GM12878 (cell line): ENCODE data around the gene CCDC198. TPM values are rescaled to one million over a fixed set of nuclear protein-coding genes. Genes with fewer than 3 reads are reported as not detected.

Experiments used
- ATAC-seq: fragments of 200-7000 bp; cut with Tn5 transposase; 3 replicates; pipeline ENCODE4 v1.9.1; 2020; ENCODE audit warnings: mild to moderate bottlenecking, moderate library complexity
- BruUV-seq: library from RNA; stranded (reverse); fragments of 400-500 nt; replicated peaks from 2 replicates; lab custom pipeline; 2021; lab: Mats Ljungman, UMichigan
- CTCF ChIA-PET: fragments of 300-600 bp; sonication (Branson Sonifier 250); formaldehyde crosslinking; extraction: SDS; loops from one replicate; lab custom pipeline; 2021; ENCODE audit warnings: inconsistent platforms; lab: Yijun Ruan, JAX
- POLR2A ChIA-PET: fragments of 350-600 bp; formaldehyde crosslinking; extraction: SDS; loops from one replicate; lab custom pipeline; 2021; ENCODE audit warnings: inconsistent platforms; lab: Charles Lee
- RAD21 ChIA-PET: fragments of 300-600 bp; sonication (Branson Sonifier 250); formaldehyde crosslinking; loops from one replicate; lab custom pipeline; 2023; ENCODE audit warnings: antibody characterized with exemption; ENCODE audit not compliant: unreplicated experiment; lab: Charles Lee
- SMC1A ChIA-PET: fragments of 300-600 bp; sonication (Branson Sonifier 250); formaldehyde crosslinking; loops from one replicate; lab custom pipeline; 2023; ENCODE audit not compliant: unreplicated experiment, uncharacterized antibody; lab: Charles Lee
- DNase-seq: peaks from one replicate; pipeline ENCODE4 v3.0.0-alpha.2; 2011; ENCODE audit warnings: low read depth, low spot score
- FAIRE-seq: peaks from 3 replicates; lab custom pipeline; 2011; peaks lifted over from hg19 to GRCh38; lab: Jason Lieb, UNC
- H2AFZ ChIP-seq: 2 replicates; pipeline ENCODE4 v1.6.0; 2011; ENCODE audit warnings: low read depth, low read length, control low read depth; ENCODE audit not compliant: control insufficient read depth
- H3K27ac ChIP-seq: 2 replicates; pipeline ENCODE4 v1.5.1; 2011; ENCODE audit warnings: control low read depth; ENCODE audit not compliant: control insufficient read depth, insufficient read depth
- H3K27me3 ChIP-seq, 2 experiments: replicated peaks in 1 of 2; 2 replicates each; pipeline versions ENCODE4 v1.6.0 to v1.6.1; 2011; ENCODE audit warnings: low read length in 1 of 2; ENCODE audit not compliant: control insufficient read depth in 2 of 2, insufficient read depth in 2 of 2
- H3K36me3 ChIP-seq, 2 experiments: 2 replicates each; pipeline ENCODE4 v1.5.1; 2011; ENCODE audit warnings: low read length in 1 of 2; ENCODE audit not compliant: control insufficient read depth in 2 of 2, insufficient read depth in 2 of 2
- H3K4me1 ChIP-seq: 2 replicates; pipeline ENCODE4 v1.6.1; 2011; ENCODE audit warnings: mild to moderate bottlenecking, low read length, moderate library complexity, mixed read lengths; ENCODE audit not compliant: control insufficient read depth, insufficient read depth
- H3K4me2 ChIP-seq: 2 replicates; pipeline ENCODE4 v1.6.0; 2011; ENCODE audit warnings: control low read depth; ENCODE audit not compliant: control insufficient read depth, insufficient read depth
- H3K4me3 ChIP-seq: fragments of 200-600 bp; sonication (generic); 2 replicates; pipeline ENCODE4 v1.5.1; 2016
- H3K79me2 ChIP-seq: 2 replicates; pipeline ENCODE4 v1.6.0; 2011; ENCODE audit warnings: low read length; ENCODE audit not compliant: control insufficient read depth, insufficient read depth
- H3K9ac ChIP-seq: 2 replicates; pipeline ENCODE4 v1.8.0; 2011; ENCODE audit warnings: low read length, control low read depth, mixed read lengths; ENCODE audit not compliant: control insufficient read depth, insufficient read depth
- H3K9me3 ChIP-seq: replicated peaks from 3 replicates; pipeline ENCODE4 v1.5.1; 2011; ENCODE audit warnings: mild to moderate bottlenecking, low read length; ENCODE audit not compliant: control insufficient read depth, insufficient read depth
- H4K20me1 ChIP-seq: 2 replicates; pipeline ENCODE4 v1.6.0; 2011; ENCODE audit not compliant: control insufficient read depth, insufficient read depth
- ELK1 ChIP-seq: IDR thresholded peaks from 2 replicates; pipeline ENCODE4 v1.6.1; 2012; ENCODE audit warnings: low read depth, low read length, improper control_type of control experiment
- EZH2 ChIP-seq: IDR thresholded peaks from 2 replicates; pipeline ENCODE4 v1.6.1; 2012; ENCODE audit warnings: low read depth, mild to moderate bottlenecking, control low read depth, inconsistent platforms, low read length, borderline replicate concordance; ENCODE audit not compliant: control insufficient read depth
- HSF1 ChIP-seq: fragments of 150-350 bp; IDR thresholded peaks from 2 replicates; pipeline ENCODE4 v1.6.1; 2014; ENCODE audit warnings: mild to moderate bottlenecking, low read depth, low read length
- NR2C1 ChIP-seq: fragments of 450-650 bp; IDR thresholded peaks from 2 replicates; pipeline ENCODE4 v1.6.1; 2017; ENCODE audit warnings: antibody characterized with exemption, mild to moderate bottlenecking, moderate library complexity
- NRF1 ChIP-seq: conservative IDR thresholded peaks from 2 replicates; pipeline ENCODE4 v1.6.1; 2011; ENCODE audit warnings: mild to moderate bottlenecking, low read depth, low read length, improper control_type of control experiment
- PML ChIP-seq: IDR thresholded peaks from 2 replicates; pipeline ENCODE4 v1.6.1; 2012; ENCODE audit warnings: low read length, inconsistent platforms
- WGBS: methylation state at CpG from one replicate; pipeline ENCODE4 v1.1.6; 2016; ENCODE audit warnings: low lambda C conversion rate; ENCODE audit not compliant: insufficient replicate concordance, insufficient coverage; ENCODE audit errors: missing lambda C conversion rate; 5-methylcytosine and 5-hydroxymethylcytosine counted together
- in situ Hi-C: fragments of 300-500 bp; cut with MboI; formaldehyde crosslinking; loops from 9 replicates; pipeline ENCODE4 v1.14.3; 2018; ENCODE audit warnings: mixed read lengths
- intact Hi-C: fragments of 100-400 bp; cut with micrococcal nuclease; formaldehyde crosslinking; loops from one replicate; pipeline ENCODE4 v1.14.2; 2022; ENCODE audit not compliant: unreplicated experiment
- polyA plus RNA-seq, 11 experiments: library from polyadenylated mRNA; depleted of rRNA in 4 of 11; unstranded in 6 of 11; stranded (reverse) in 5 of 11; fragments of >200 nt; fragmentation: Nextera tagmentation in 4 of 11; fragmentation: Illumina TruSeq in 1 of 11; extraction: Ambion mirVana in 4 of 11; extraction: Trizol in 1 of 11; gene quantifications; 1 replicate in 1 of 11; 2 replicates in 10 of 11; pipeline versions ENCODE4 v1.2.1 to v1.2.3, GENCODE V29; 2011 to 2016; ENCODE audit warnings: inconsistent platforms in 2 of 11, missing spikeins in 2 of 11, low read depth in 1 of 11
- total RNA-seq, 4 experiments: library from RNA; depleted of rRNA in 3 of 4; stranded (reverse); fragments of >200 nt in 3 of 4; fragmentation: Illumina TruSeq in 1 of 4; extraction: Trizol in 1 of 4; gene quantifications; 2 replicates each; pipeline versions ENCODE4 v1.2.1 to v1.2.3, GENCODE V29; 2013 to 2021

Gene CCDC198
- total and polyA plus RNA-seq, 10 of the 15 experiments (the other 5 are each of a cell fraction or from before 2014, with no cell fraction given): 1.3 to 12.5 (median 2.3) TPM

- FAIRE-seq: no peak
- ATAC-seq: no peak
- Histone ChIP-seq H2AFZ (no peak overlapping the region), H4K20me1 (no peaks in the 10 kb centered on the region), H3K27me3 (no peaks in the 10 kb centered on the region), H3K79me2 (no peaks in the 10 kb centered on the region), H3K36me3 (no peaks in the 10 kb centered on the region), H3K4me1 (no peaks in the 10 kb centered on the region; the same call in 1 of the 2 replicates), H3K27ac (no peak overlapping the region), H3K9me3 (no peaks in the 10 kb centered on the region), H3K4me3 (no peak overlapping the region), H3K4me2 (no peak overlapping the region), H3K9ac (no peak overlapping the region)
- ChIA-PET CTCF (no interaction called here), POLR2A (no interaction called here), SMC1A (no interaction called here), RAD21 (no interaction called here)
- no peak for TF ChIP-seq EZH2
- TF ChIP-seq PML: no peak
- TF ChIP-seq NR2C1: no peak
- WGBS: 0% methylated on average over 1 of the region's 1 CpG
- in situ Hi-C loops: loop anchor here (10.0 kb wide), 1 partner anchor 585 kb away; no protein-coding TSS in a partner anchor
- intact Hi-C loops: no loop called here
- DNase-seq: no peak
- no TSS peak for BruUV-seq
Observed at GRCh38 chr14:57480051-57480450, 13.6 kb downstream of the CCDC198 start.

- Histone ChIP-seq H2AFZ (no peak overlapping the region), H3K9ac (no peak overlapping the region), H3K4me3 (no peak overlapping the region), H3K36me3 (no peaks in the 10 kb centered on the region), H4K20me1 (no peaks in the 10 kb centered on the region), H3K79me2 (no peaks in the 10 kb centered on the region), H3K27me3 (no peaks in the 10 kb centered on the region), H3K9me3 (no peaks in the 10 kb centered on the region), H3K4me1 (no peaks in the 10 kb centered on the region), H3K4me2 (no peak overlapping the region), H3K27ac (no peak overlapping the region)
- FAIRE-seq (no peak), ATAC-seq (no peak), DNase-seq (no peak)
- intact Hi-C loops: no loop called here
- ChIA-PET CTCF (interaction anchor here (2.4 kb wide), 1 partner anchor 11 kb away, joined by 7 read pairs; no protein-coding TSS in a partner anchor), RAD21 (no interaction called here), POLR2A (no interaction called here), SMC1A (no interaction called here)
- in situ Hi-C loops: no loop called here
- TF ChIP-seq ELK1 (no peak), HSF1 (no peak), NRF1 (no peak)
- BruUV-seq: no TSS peak
- WGBS: 21% methylated on average over 1 of the region's 1 CpG
Observed at GRCh38 chr14:57479197-57479596, 14.5 kb downstream of the CCDC198 start.
